HCT116 (cell line): ENCODE measurements around the gene TRIM6. TPM values are rescaled to one million over a fixed set of nuclear protein-coding genes. Genes with fewer than 3 reads are reported as not detected.

Source experiments
- ATAC-seq: fragments of 200-7000 bp; cut with Tn5 transposase; 2 replicates; pipeline ENCODE4 v1.9.1; 2020; ENCODE audit warnings: mild to moderate bottlenecking, moderate library complexity
- BruUV-seq: library from RNA; stranded (reverse); fragments of 400-500 nt; replicated peaks from 2 replicates; lab custom pipeline; 2021; lab: Mats Ljungman, UMichigan
- CTCF ChIA-PET: fragments of 300-600 bp; sonication (Branson Sonifier 250); formaldehyde crosslinking; loops from one replicate; lab custom pipeline; 2021; ENCODE audit warnings: antibody characterized with exemption; lab: Charles Lee
- POLR2A ChIA-PET: fragments of 300-600, 350-600 bp; sonication (Branson Sonifier 250); formaldehyde crosslinking; loops from one replicate; lab custom pipeline; 2021; ENCODE audit warnings: antibody characterized with exemption; lab: Charles Lee
- RAD21 ChIA-PET, 2 experiments: fragments of 300-600 bp; sonication (Branson Sonifier 250); formaldehyde crosslinking; loops; one replicate each; lab custom pipeline; 2023; ENCODE audit warnings: low total read pairs in 2 of 2; ENCODE audit not compliant: uncharacterized antibody in 2 of 2, unreplicated experiment in 2 of 2, low non-redundant PET in 1 of 2; lab: Charles Lee
- DNase-seq: peaks from one replicate; pipeline ENCODE4 v3.0.0-alpha.2; 2010; ENCODE audit warnings: low read depth, low spot score
- H2AFZ ChIP-seq: fragments of 200-600 bp; shearing (Covaris generic), sonication (generic); 2 replicates; pipeline ENCODE4 v1.6.1; 2017; ENCODE audit warnings: low read depth, mixed run types, mixed read lengths, antibody characterized with exemption, low read length; ENCODE audit not compliant: poor library complexity, severe bottlenecking
- H3K27ac ChIP-seq: 2 replicates; pipeline ENCODE4 v1.5.1; 2012; ENCODE audit warnings: low read depth, low read length
- H3K27me3 ChIP-seq: fragments of 200-600 bp; sonication (generic); 2 replicates; pipeline ENCODE4 v1.6.1; 2016; ENCODE audit warnings: mixed run types, low read length, mixed read lengths; ENCODE audit not compliant: insufficient read depth
- H3K36me3 ChIP-seq, 2 experiments: fragments of 200-500 bp in 1 of 2; fragments of 200-600 bp in 1 of 2; sonication (Bioruptor generic) in 1 of 2; sonication (generic) in 1 of 2; 2 replicates each; pipeline versions ENCODE4 v1.5.1 to v1.6.1; 2014 to 2016; ENCODE audit warnings: low read length in 2 of 2, inconsistent platforms in 1 of 2, mixed read lengths in 1 of 2, mixed run types in 1 of 2; ENCODE audit not compliant: insufficient read depth in 2 of 2, control insufficient read depth in 1 of 2
- H3K4me1 ChIP-seq, 2 experiments: fragments of 200-600 bp in 1 of 2; sonication (generic) in 1 of 2; 2 replicates each; pipeline versions ENCODE4 v1.5.1 to v1.6.1; 2012 to 2017; ENCODE audit warnings: low read length in 2 of 2, inconsistent platforms in 1 of 2, mild to moderate bottlenecking in 1 of 2, mixed read lengths in 1 of 2, mixed run types in 1 of 2, moderate library complexity in 1 of 2; ENCODE audit not compliant: insufficient read depth in 2 of 2, control insufficient read depth in 1 of 2
- H3K4me2 ChIP-seq: fragments of 200-600 bp; sonication (generic); 2 replicates; pipeline ENCODE4 v1.6.1; 2017; ENCODE audit warnings: mixed run types, low read length, mixed read lengths
- H3K4me3 ChIP-seq, 2 experiments: fragments of 200-600 bp in 1 of 2; sonication (generic) in 1 of 2; replicated peaks in 1 of 2; 2 replicates each; pipeline ENCODE4 v1.5.1; 2011 to 2016; ENCODE audit warnings: low read length in 2 of 2, control low read depth in 1 of 2, low read depth in 1 of 2, mild to moderate bottlenecking in 1 of 2, mixed read lengths in 1 of 2, mixed run types in 1 of 2
- H3K79me2 ChIP-seq: fragments of 200-600 bp; sonication (generic); 2 replicates; pipeline ENCODE4 v1.6.1; 2017; ENCODE audit warnings: mild to moderate bottlenecking, mixed run types, low read length, moderate library complexity, mixed read lengths; ENCODE audit not compliant: insufficient read depth
- H3K9ac ChIP-seq: fragments of 200-600 bp; sonication (generic); 2 replicates; pipeline ENCODE4 v1.6.1; 2016; ENCODE audit warnings: low read length, mixed read lengths
- H3K9me2 ChIP-seq: fragments of 200-600 bp; sonication (generic), shearing (Covaris generic); 2 replicates; pipeline ENCODE4 v1.6.1; 2017; ENCODE audit warnings: mixed run types, mild to moderate bottlenecking, moderate library complexity; ENCODE audit not compliant: insufficient read depth
- H3K9me3 ChIP-seq, 2 experiments: fragments of 200-500 bp in 1 of 2; fragments of 200-600 bp in 1 of 2; sonication (Bioruptor generic) in 1 of 2; sonication (generic) in 1 of 2; 2 replicates each; pipeline ENCODE4 v1.6.1; 2014 to 2017; ENCODE audit warnings: low read length in 2 of 2, mixed read lengths in 2 of 2, inconsistent platforms in 1 of 2, low read depth in 1 of 2, mild to moderate bottlenecking in 1 of 2, mixed run types in 1 of 2, moderate library complexity in 1 of 2; ENCODE audit not compliant: control insufficient read depth in 1 of 2, insufficient read depth in 1 of 2
- H4K20me1 ChIP-seq: fragments of 200-600 bp; sonication (generic), shearing (Covaris generic); 2 replicates; pipeline ENCODE4 v1.6.1; 2017; ENCODE audit warnings: mixed run types, mild to moderate bottlenecking, moderate library complexity; ENCODE audit not compliant: insufficient read depth
- ATF3 ChIP-seq: IDR thresholded peaks from 2 replicates; pipeline ENCODE4 v1.6.1; 2012
- CBX3 ChIP-seq: IDR thresholded peaks from 2 replicates; pipeline ENCODE4 v1.6.1; 2012; ENCODE audit warnings: low read depth
- EGR1 ChIP-seq: IDR thresholded peaks from 2 replicates; pipeline ENCODE4 v1.6.1; 2012; ENCODE audit warnings: low read depth
- ELF1 ChIP-seq: IDR thresholded peaks from 2 replicates; pipeline ENCODE4 v1.6.1; 2012; ENCODE audit warnings: low read depth, borderline replicate concordance
- EZH2phosphoT487 ChIP-seq: fragments of 200-600 bp; IDR thresholded peaks from 2 replicates; pipeline ENCODE4 v1.6.1; 2018; ENCODE audit warnings: antibody characterized with exemption, borderline replicate concordance
- JUND ChIP-seq: IDR thresholded peaks from 2 replicates; pipeline ENCODE4 v1.6.1; 2012
- POLR2AphosphoS5 ChIP-seq: IDR thresholded peaks from 2 replicates; pipeline ENCODE4 v1.6.1; 2011; ENCODE audit warnings: mild to moderate bottlenecking, low read depth, low read length, moderate library complexity
- RAD21 ChIP-seq: IDR thresholded peaks from 2 replicates; pipeline ENCODE4 v1.6.1; 2012; ENCODE audit warnings: low read depth, mild to moderate bottlenecking
- SIN3A ChIP-seq: IDR thresholded peaks from 2 replicates; pipeline ENCODE4 v1.6.1; 2012; ENCODE audit warnings: low read depth
- SP1 ChIP-seq: IDR thresholded peaks from 2 replicates; pipeline ENCODE4 v1.6.1; 2012; ENCODE audit warnings: low read depth
- TCF7L2 ChIP-seq: IDR thresholded peaks from 2 replicates; pipeline ENCODE4 v1.7.0; 2011; ENCODE audit warnings: borderline replicate concordance, inconsistent platforms; ENCODE audit not compliant: insufficient read depth, insufficient read length; ENCODE audit errors: extremely low read depth
- YY1 ChIP-seq: IDR thresholded peaks from 2 replicates; pipeline ENCODE4 v1.6.1; 2011; ENCODE audit warnings: low read length, low read depth, moderate library complexity, mild to moderate bottlenecking; ENCODE audit not compliant: insufficient replicate concordance; ENCODE audit errors: extremely low read depth
- ZNF274 ChIP-seq: fragments of 200-500 bp; sonication (Bioruptor generic); IDR thresholded peaks from 2 replicates; pipeline ENCODE4 v1.6.1; 2014; ENCODE audit warnings: mild to moderate bottlenecking, low read depth, low read length, inconsistent platforms
- intact Hi-C: fragments of 100-400 bp; cut with micrococcal nuclease; formaldehyde crosslinking; loops from 2 replicates; pipeline ENCODE4 v1.10.0; 2022
- total RNA-seq: library from RNA; stranded (reverse); gene quantifications from one replicate; pipeline ENCODE4 v1.2.1, GENCODE V29; 2021; ENCODE audit not compliant: unreplicated experiment

Gene TRIM6
- total RNA-seq, 1 experiment from 2014 or later = 3.0 TPM

DNA sequence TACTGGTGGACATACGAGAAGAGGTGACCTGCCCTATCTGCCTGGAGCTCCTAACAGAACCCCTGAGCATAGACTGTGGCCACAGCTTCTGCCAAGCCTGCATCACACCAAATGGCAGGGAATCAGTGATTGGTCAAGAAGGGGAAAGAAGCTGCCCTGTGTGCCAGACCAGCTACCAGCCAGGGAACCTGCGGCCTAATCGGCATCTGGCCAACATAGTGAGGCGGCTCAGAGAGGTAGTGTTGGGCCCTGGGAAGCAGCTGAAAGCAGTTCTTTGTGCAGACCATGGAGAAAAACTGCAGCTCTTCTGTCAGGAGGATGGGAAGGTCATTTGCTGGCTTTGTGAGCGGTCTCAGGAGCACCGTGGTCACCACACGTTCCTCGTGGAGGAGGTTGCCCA is 6.9 kb downstream of the TRIM6 start:
- Histone ChIP-seq H3K9me3 (no peaks in the 10 kb centered on the region), H3K36me3 (no peaks in the 10 kb centered on the region), H3K79me2 (no peaks in the 10 kb centered on the region), H3K27ac (no peak overlapping the region), H3K4me3 (no peak overlapping the region), H3K27me3 (no peaks in the 10 kb centered on the region), H4K20me1 (no peaks in the 10 kb centered on the region), H2AFZ (no peak overlapping the region), H3K4me1 (peaks cover 0 to 5% of the 10 kb centered on the region in 2 experiments; a peak in 2 of 4 replicates), H3K9ac (no peak overlapping the region), H3K9me2 (no peaks in the 10 kb centered on the region), H3K4me2 (no peak overlapping the region)
- DNase-seq (no peak), ATAC-seq (no peak)
- TF ChIP-seq RAD21 = no peak
- TF ChIP-seq EGR1 = no peak
- no peak for TF ChIP-seq SIN3A
- TF ChIP-seq CBX3 = no peak
- TF ChIP-seq ZNF274 = no peak
- TF ChIP-seq YY1 = no peak
- no peak for TF ChIP-seq ELF1
- TF ChIP-seq JUND = no peak
- TF ChIP-seq ATF3 = no peak
- TF ChIP-seq TCF7L2 = no peak
- TF ChIP-seq EZH2phosphoT487 = no peak
- TF ChIP-seq SP1 = no peak
- no peak for TF ChIP-seq POLR2AphosphoS5
- intact Hi-C loops = loop anchor here (5.0 kb wide), 1 partner anchor 109 kb away; no protein-coding TSS in a partner anchor
- ChIA-PET RAD21 (no interaction called here), POLR2A (interaction anchor here (1.2 kb wide), 1 partner anchor 98 kb away, joined by 6 read pairs; no protein-coding TSS in a partner anchor), CTCF (no interaction called here)
- BruUV-seq = no TSS peak
